Activated CD8-positive, alpha-beta memory T cell treated with anti-CD3 and anti-CD28 coated beads, Interleukin-2, amount 50 U/mL, for 4 hours (primary cell): ENCODE measurements around the gene RBM15B.
"Not testable (repeated sequence)": the region's sequence is repeated elsewhere in the genome, so short reads cannot be mapped to it uniquely, and the experiment has no call there.

Experiments used
- DNase-seq: peaks from one replicate; pipeline ENCODE4 v3.0.0-alpha.2; 2020

Gene RBM15B

DNA sequence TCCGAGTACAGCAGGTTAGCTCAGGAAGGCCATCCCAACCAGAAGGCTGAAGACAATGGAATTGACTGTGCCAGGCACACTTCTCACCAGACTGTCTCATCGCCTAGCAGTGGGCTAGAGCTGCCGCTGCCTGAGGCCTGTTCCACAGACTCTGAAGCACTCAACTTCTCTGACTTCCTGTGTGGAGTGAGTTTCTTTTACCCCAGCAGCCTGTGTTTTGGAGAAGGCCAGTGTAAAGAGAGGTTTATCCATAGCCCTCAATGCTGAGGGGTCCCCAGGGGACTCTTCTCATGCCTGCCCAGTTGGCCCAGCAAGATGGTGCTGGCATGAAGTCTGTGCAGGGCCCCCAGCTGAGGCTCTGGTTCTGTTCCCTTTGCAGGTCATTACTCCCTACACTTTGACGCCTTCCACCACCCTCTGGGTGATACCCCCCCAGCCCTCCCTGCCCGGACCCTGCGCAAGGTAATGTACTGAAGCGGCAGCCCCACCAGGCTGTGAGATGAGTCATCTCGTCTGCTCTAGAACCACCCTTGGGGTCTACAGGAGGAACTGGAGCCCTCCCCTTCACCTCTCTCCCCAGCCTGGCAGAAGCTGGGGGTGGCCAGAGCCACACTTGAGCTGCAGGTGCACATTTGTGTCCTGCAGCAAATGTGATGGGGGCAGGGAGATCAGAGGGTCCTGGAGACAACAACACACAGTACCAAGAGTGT lies 11.2 kb upstream of the RBM15B start:
- no peak for DNase-seq

- no peak for DNase-seq
Observed at GRCh38 chr3:51380601-51381332, 10.3 kb upstream of the RBM15B start.

DNA sequence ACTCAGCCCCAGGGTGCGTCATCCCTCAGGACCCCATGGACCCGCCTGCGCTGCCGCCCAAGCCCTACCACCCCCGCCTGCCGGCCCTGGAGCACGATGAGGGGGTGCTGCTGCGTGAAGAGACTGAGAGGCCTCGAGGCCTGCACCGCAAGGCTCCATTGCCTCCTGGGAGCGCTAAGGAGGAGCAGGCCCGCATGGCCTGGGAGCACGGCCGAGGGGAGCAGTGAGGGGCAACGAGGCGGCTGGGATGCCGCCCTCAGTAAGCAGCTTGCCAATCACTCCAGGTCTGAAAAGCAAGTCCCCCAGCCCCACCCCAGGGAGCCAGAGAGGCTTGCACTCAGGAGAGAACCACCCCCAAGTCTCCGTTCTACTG lies 9.8 kb upstream of the RBM15B start:
- no peak for DNase-seq

- no peak for DNase-seq
Observed at GRCh38 chr3:51382076-51382745, 8.9 kb upstream of the RBM15B start.

DNA sequence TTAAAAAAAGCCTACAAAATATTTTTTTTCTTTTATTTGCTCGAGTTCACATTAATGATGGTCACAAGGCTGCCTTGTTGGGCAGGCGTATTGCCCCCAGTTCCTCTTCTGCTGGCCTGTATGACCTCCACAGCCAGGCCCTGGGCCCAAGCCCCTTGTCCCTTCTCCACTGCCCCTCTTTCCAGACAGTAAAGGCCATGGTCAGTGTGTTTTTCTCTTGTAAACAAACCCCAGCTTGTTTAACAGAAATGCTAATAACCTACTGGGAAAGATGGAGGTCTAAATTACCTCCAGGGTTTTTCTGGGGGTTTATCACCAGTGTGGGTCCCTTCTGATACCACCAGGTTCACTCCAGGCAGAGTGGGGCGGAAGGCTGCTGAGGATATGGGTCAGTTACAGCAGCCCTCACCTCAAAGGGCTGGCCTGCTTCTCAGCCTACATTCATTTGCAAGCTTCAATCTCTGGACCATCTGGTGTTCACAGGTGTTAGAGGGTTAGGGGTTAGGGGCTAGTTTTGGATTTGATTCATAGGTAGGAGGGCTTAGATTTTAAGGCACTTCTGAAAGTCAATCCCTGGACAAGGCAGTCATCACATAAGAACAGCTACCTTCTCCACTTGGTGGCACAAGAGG lies 8.0 kb upstream of the RBM15B start:
- DNase-seq: no peak

GRCh38 chr3:51384055-51384725 lies 6.9 kb upstream of the RBM15B start:
- no peak for DNase-seq

- peak; percentile 95 for DNase-seq
Observed at GRCh38 chr3:51384726-51385473, 6.2 kb upstream of the RBM15B start, which contains the start of gene MANF. Gene MANF (plus strand): TSS chr3:51385291. CDS start chr3:51385343, 52 bp downstream.

DNA sequence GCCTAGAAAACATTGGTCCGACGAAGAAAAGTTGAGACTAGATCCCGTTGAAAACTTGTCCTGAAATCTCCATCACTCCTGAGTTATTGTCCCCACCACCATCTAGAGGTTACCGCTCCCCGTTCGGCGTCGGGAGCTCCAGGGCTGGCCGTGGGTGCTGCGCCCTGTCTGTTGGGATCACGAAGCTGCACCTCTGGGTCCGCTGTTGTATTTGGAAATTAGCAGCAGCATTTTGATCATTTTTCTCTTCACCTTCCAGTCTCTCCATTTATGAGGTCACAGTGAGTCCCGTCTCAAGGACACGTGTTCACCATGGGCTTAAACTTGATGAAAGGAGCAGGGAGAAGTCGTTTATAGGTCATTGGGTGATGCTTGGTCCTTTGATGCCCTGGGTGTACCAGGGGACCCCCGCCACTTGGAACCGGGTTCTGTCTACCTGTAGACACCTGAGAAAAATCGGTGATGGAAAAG lies 5.4 kb upstream of the RBM15B start:
- DNase-seq: no peak

GRCh38 chr3:51386159-51386851 lies 4.8 kb upstream of the RBM15B start:
- DNase-seq: no peak

- DNase-seq: no peak
Observed at GRCh38 chr3:51386852-51387229, 4.2 kb upstream of the RBM15B start.

GRCh38 chr3:51387281-51387680 lies 3.8 kb upstream of the RBM15B start:
- DNase-seq: not testable (repeated sequence)

GRCh38 chr3:51388286-51389029 lies 2.6 kb upstream of the RBM15B start:
- DNase-seq: no peak

DNA sequence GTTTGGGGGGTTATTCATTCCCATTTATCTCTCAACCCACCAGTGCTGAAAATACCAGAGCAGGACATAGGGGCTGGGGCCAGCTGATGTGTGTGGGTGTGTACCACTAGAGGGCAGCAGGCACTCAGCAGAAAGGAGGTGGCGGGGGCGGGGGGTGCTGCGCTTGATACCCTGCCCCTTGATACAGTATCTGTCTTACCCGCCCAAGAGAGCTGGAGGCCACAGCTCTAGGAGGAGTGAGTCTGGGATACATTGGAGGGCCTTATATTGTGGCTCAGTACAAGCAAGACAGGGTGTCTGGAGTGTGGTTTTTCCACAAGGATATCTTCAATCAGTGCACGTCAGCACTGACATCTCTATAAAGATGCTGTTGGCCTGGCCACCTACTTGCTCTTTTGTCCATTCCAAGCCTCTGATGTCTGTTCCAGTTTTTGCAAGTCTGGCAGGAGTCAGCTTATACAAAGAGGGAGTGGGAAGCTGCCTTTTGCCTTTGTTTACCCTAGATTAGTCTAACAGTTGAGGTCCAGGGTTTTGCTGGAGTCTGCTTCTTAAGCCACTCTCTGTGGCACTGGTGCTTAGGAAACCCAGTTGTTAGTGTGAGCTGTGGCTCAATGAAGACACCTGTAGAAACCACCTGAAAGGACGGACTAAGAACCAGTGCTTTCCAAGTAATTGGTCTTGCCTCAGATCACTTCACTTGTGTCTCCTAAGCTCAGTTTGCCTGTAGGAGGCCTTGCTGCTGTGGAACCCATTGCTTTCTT lies 1.5 kb upstream of the RBM15B start:
- DNase-seq: peak; percentile 54

- DNase-seq: no peak
Observed at GRCh38 chr3:51390246-51391074, 625 bp upstream of the RBM15B start.

GRCh38 chr3:51391566-51392354 lies 675 bp downstream of the RBM15B start:
- peak; percentile 48 for DNase-seq

GRCh38 chr3:51392355-51393133 lies 1.5 kb downstream of the RBM15B start:
- no peak for DNase-seq

DNA sequence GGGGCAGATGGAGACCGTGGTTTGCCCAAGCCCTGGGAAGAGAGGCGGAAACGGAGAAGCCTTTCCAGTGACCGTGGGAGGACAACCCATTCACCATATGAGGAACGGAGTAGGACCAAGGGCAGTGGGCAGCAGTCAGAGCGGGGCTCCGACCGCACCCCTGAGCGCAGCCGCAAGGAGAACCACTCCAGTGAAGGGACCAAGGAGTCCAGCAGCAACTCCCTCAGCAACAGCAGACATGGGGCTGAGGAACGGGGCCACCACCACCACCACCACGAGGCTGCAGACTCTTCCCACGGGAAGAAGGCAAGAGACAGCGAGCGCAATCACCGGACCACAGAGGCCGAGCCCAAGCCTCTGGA lies 2.0 kb downstream of the RBM15B start:
- DNase-seq: no peak
